Measurements from ENCODE around the gene SGIP1. TPM values are rescaled to one million over a fixed set of nuclear protein-coding genes. Genes with fewer than 3 reads are reported as not detected.
A peak's percentile ranks its signal among the peaks of the same experiment; 100 is the strongest.

SGIP1 gene
- total and polyA plus RNA-seq, 2 of the 4 experiments (the other 2 are of a cell fraction) = 27.1 to 42.7 TPM

DNA sequence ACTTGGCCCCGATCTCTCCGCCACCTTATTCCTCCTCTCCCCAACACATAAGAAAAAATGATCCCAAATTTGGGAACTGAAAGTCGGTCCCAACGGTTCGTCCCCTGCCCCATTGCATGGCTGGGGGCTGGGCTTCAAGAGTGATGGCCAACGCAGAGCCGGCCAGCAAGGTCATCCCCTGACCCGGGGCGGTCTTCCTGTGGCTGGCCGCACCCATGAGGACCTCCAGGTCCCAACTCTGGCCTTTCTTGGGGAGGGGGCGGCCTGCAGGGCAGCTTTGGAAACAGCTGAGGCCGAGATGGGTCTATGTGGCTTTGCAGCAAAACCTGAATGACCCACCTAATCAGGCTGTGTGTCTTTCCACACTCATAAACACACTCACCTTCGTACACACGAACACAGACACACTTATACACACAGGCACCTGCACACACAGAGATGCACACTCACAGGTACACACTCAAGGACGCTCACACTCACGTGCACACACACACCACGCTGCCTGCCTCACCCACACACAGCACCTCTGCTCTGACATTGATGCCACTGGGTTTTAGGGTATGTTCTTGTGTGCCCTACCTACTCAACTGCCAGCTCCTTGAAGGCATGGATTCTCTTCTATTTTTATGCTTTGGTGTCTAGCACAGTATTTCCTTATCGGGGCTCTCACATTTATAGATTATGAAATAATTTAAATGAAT is 218.9 kb downstream of the SGIP1 start:
- Histone ChIP-seq H3K4ac (ENCODE audit: low read depth, low read length) (peak overlapping the region; percentile 18; the same call in 1 of the 2 replicates), H3K14ac (replicated peaks; ENCODE audit: low read depth, low read length) (peak overlapping the region; percentile 7; the same call in 1 of the 2 replicates), H2AK5ac (ENCODE audit: low read depth, low read length) (no peak overlapping the region; the same call in 1 of the 2 replicates), H2AFZ (replicated peaks; ENCODE audit: low read length, poor library complexity) (peak overlapping the region; percentile 91), H2AK9ac (replicated peaks; ENCODE audit: low read depth, low read length, poor library complexity) (peak overlapping the region; percentile 82), H3K9me1 (ENCODE audit: insufficient read depth, low read length) (peaks cover 8% of the 10 kb centered on the region), H2BK15ac (ENCODE audit: low read depth, low read length) (no peak overlapping the region), H4K5ac (ENCODE audit: low read depth, low read length) (no peak overlapping the region), H4K8ac (ENCODE audit: low read depth in 2 of 2, low read length in 2 of 2) (peak overlapping the region in 1 of 2 experiments; percentile 7; a peak in 1 of 4 replicates), H3K18ac (ENCODE audit: low read depth, low read length) (no peak overlapping the region), H3K27me3 (ENCODE audit: control insufficient read depth, insufficient read depth, low read length) (no peaks in the 10 kb centered on the region), H2BK20ac (ENCODE audit: low read depth, low read length) (no peak overlapping the region), H3K4me1 (ENCODE audit: control insufficient read depth, insufficient read depth, low read length) (peaks cover 8% of the 10 kb centered on the region), H4K20me1 (ENCODE audit: insufficient read depth, low read length) (no peaks in the 10 kb centered on the region; the same call in 1 of the 2 replicates), H3K79me1 (ENCODE audit: low read depth in 1 of 2, low read length in 2 of 2) (no peaks in the 10 kb centered on the region; a peak in 1 of 4 replicates), H2BK120ac (ENCODE audit: low read depth, low read length) (no peak overlapping the region), H3K27ac (ENCODE audit: insufficient read depth, low read length) (no peak overlapping the region), H3K4me2 (ENCODE audit: low read depth, low read length) (peak overlapping the region; percentile 92), H3K4me3 (ENCODE audit: insufficient read depth, low read depth, low read length) (peak overlapping the region; percentile 36), H2BK5ac (ENCODE audit: low read depth, low read length, poor library complexity, severe bottlenecking) (no peak overlapping the region), H3K56ac (ENCODE audit: extremely low read depth, insufficient read depth, low read length) (no peak overlapping the region), H3K9me3 (ENCODE audit: control insufficient read depth, insufficient read depth, low read length) (no peaks in the 10 kb centered on the region), H3K23ac (ENCODE audit: low read depth, low read length) (peak overlapping the region; percentile 64; the same call in 1 of the 2 replicates), H4K91ac (ENCODE audit: insufficient read depth, low read depth, low read length) (no peak overlapping the region), H3K9ac (ENCODE audit: low read depth, low read length) (0 out of 2 replicates have a peak overlapping the region, but pooled peaks have one; percentile 5), H3K36me3 (ENCODE audit: control insufficient read depth, insufficient read depth, low read length) (no peaks in the 10 kb centered on the region)
- ATAC-seq (ENCODE audit: low read depth) (no peak), DNase-seq (no peak)
- ChIA-PET POLR2A (ENCODE audit: unreplicated experiment) (no interaction called here), CTCF (no interaction called here)
- TF ChIP-seq SMC3 (IDR thresholded peaks at IDR 0.05; ENCODE audit: low read depth, low read length) = no peak
- no TSS peak for BruUV-seq (replicated peaks)
- intact Hi-C loops (cut with micrococcal nuclease) (no loop called here), dilution Hi-C loops (cut with HindIII; ENCODE audit: low sequenced_read_pairs, unreplicated experiment) (no loop called here), in situ Hi-C loops (cut with MboI; ENCODE audit: low sequenced_read_pairs) (loop anchor here (25.0 kb wide), 1 partner anchor 734 kb away; no protein-coding TSS in a partner anchor)
- 50% methylated on average over 3 of the region's 18 CpGs; no CpG with 5 or more reads in 1 of the 2 experiments for WGBS, 2 experiments (ENCODE audit: extremely low coverage in 2 of 2, insufficient read length in 1 of 2)

All from IMR-90 (cell line).